WTC11 (cell line): Measurements from ENCODE around the gene C2CD2. TPM values are rescaled to one million over a fixed set of nuclear protein-coding genes. Genes with fewer than 3 reads are reported as not detected.
A peak's percentile ranks its signal among the peaks of the same experiment; 100 is the strongest.

Experiments
- ATAC-seq: fragments of 200-7000 bp; cut with Tn5 transposase; 2 replicates; pipeline ENCODE4 v1.10.0; 2021; ENCODE audit warnings: mild to moderate bottlenecking, moderate library complexity
- CTCF ChIA-PET: fragments of 300-600 bp; sonication (Branson Sonifier 250); formaldehyde crosslinking; loops from one replicate; lab custom pipeline; 2021; ENCODE audit warnings: antibody characterized with exemption; lab: Charles Lee
- POLR2A ChIA-PET: fragments of 350-600 bp; sonication (Branson Sonifier 250); formaldehyde crosslinking; loops from one replicate; lab custom pipeline; 2021; ENCODE audit warnings: antibody characterized with exemption; lab: Charles Lee
- DNase-seq: peaks from one replicate; pipeline ENCODE4 v3.0.0; 2021; ENCODE audit warnings: low spot score
- H3K27ac Mint-ChIP-seq: 2 replicates; pipeline ENCODE4 v1.8.0; 2021; ENCODE audit warnings: mixed read lengths
- H3K27me3 Mint-ChIP-seq: 2 replicates; pipeline ENCODE4 v1.8.0; 2021; ENCODE audit warnings: low read depth, mild to moderate bottlenecking, moderate library complexity, mixed read lengths
- H3K36me3 Mint-ChIP-seq: 2 replicates; pipeline ENCODE4 v1.8.0; 2021; ENCODE audit warnings: mixed read lengths
- H3K4me1 Mint-ChIP-seq: 2 replicates; pipeline ENCODE4 v1.8.0; 2022; ENCODE audit warnings: mixed read lengths
- H3K4me3 Mint-ChIP-seq: 2 replicates; pipeline ENCODE4 v1.8.0; 2021; ENCODE audit warnings: mild to moderate bottlenecking, moderate library complexity, mixed read lengths
- H3K9me3 Mint-ChIP-seq: 2 replicates; pipeline ENCODE4 v1.8.0; 2021; ENCODE audit warnings: mixed read lengths
- ATF1 ChIP-seq: sonication (generic); formaldehyde crosslinking; IDR thresholded peaks from 2 replicates; pipeline ENCODE4 v1.8.1; 2023; ENCODE audit warnings: mild to moderate bottlenecking, moderate library complexity, missing genetic modification reagents
- ATF2 ChIP-seq: sonication (generic); formaldehyde crosslinking; IDR thresholded peaks from 2 replicates; pipeline ENCODE4 v1.8.1; 2022; ENCODE audit warnings: low read depth, missing genetic modification reagents, borderline replicate concordance
- ATF3 ChIP-seq: sonication (generic); formaldehyde crosslinking; conservative IDR thresholded peaks from 2 replicates; pipeline ENCODE4 v1.8.1; 2022; ENCODE audit warnings: mild to moderate bottlenecking, missing genetic modification reagents
- ATF6 ChIP-seq: sonication (generic); formaldehyde crosslinking; IDR thresholded peaks from 2 replicates; pipeline ENCODE4 v1.8.1; 2023; ENCODE audit warnings: mild to moderate bottlenecking, missing genetic modification reagents
- CDX4 ChIP-seq: fragments of 250-450 bp; sonication (Bioruptor Pico); IDR thresholded peaks from 2 replicates; pipeline ENCODE4 v1.9.0; 2021; ENCODE audit warnings: moderate library complexity, mild to moderate bottlenecking, inconsistent platforms, borderline replicate concordance
- CREM ChIP-seq: sonication (generic); formaldehyde crosslinking; IDR thresholded peaks from 2 replicates; pipeline ENCODE4 v1.8.1; 2022; ENCODE audit warnings: mild to moderate bottlenecking, missing genetic modification reagents, moderate library complexity
- CTCF ChIP-seq: fragments of 200-600 bp; IDR thresholded peaks from 2 replicates; pipeline ENCODE4 v1.8.0; 2022; ENCODE audit warnings: antibody characterized with exemption
- E2F5 ChIP-seq: sonication (generic); formaldehyde crosslinking; IDR thresholded peaks from 2 replicates; pipeline ENCODE4 v1.8.1; 2022; ENCODE audit warnings: mild to moderate bottlenecking, moderate library complexity, missing genetic modification reagents
- ELF4 ChIP-seq: sonication (generic); formaldehyde crosslinking; IDR thresholded peaks from 2 replicates; pipeline ENCODE4 v1.8.1; 2022; ENCODE audit warnings: low read depth, mild to moderate bottlenecking, moderate library complexity, missing genetic modification reagents
- ESRRA ChIP-seq: sonication (generic); formaldehyde crosslinking; IDR thresholded peaks from 2 replicates; pipeline ENCODE4 v1.8.1; 2022; ENCODE audit warnings: mild to moderate bottlenecking, missing genetic modification reagents, borderline replicate concordance
- FOXJ3 ChIP-seq: sonication (generic); formaldehyde crosslinking; IDR thresholded peaks from 2 replicates; pipeline ENCODE4 v1.9.0; 2021; ENCODE audit warnings: missing genetic modification reagents, mild to moderate bottlenecking, borderline replicate concordance
- FOXP1 ChIP-seq: sonication (generic); formaldehyde crosslinking; IDR thresholded peaks from 2 replicates; pipeline ENCODE4 v1.8.0; 2022; ENCODE audit warnings: missing genetic modification reagents, mild to moderate bottlenecking, moderate library complexity, borderline replicate concordance
- GABPB1 ChIP-seq: sonication (generic); formaldehyde crosslinking; IDR thresholded peaks from 2 replicates; pipeline ENCODE4 v1.8.1; 2023; ENCODE audit warnings: mild to moderate bottlenecking, missing genetic modification reagents
- IRF2 ChIP-seq: sonication (generic); formaldehyde crosslinking; IDR thresholded peaks from 2 replicates; pipeline ENCODE4 v1.8.0; 2022; ENCODE audit warnings: low read depth, missing genetic modification reagents, borderline replicate concordance
- NFATC4 ChIP-seq: fragments of 250-450 bp; sonication (Bioruptor Pico); IDR thresholded peaks from 2 replicates; pipeline ENCODE4 v1.9.0; 2021; ENCODE audit warnings: mild to moderate bottlenecking
- NFYB ChIP-seq: sonication (generic); formaldehyde crosslinking; conservative IDR thresholded peaks from 2 replicates; pipeline ENCODE4 v1.8.0; 2022; ENCODE audit warnings: low read depth, missing genetic modification reagents
- PREB ChIP-seq: sonication (generic); formaldehyde crosslinking; IDR thresholded peaks from 2 replicates; pipeline ENCODE4 v1.8.1; 2022; ENCODE audit warnings: mild to moderate bottlenecking, missing genetic modification reagents, moderate library complexity, borderline replicate concordance
- PRRX2 ChIP-seq: fragments of 250-450 bp; sonication (Bioruptor Pico); IDR thresholded peaks from 2 replicates; pipeline ENCODE4 v1.8.0; 2021; ENCODE audit warnings: mild to moderate bottlenecking
- SMAD3 ChIP-seq: sonication (generic); formaldehyde crosslinking; IDR thresholded peaks from 2 replicates; pipeline ENCODE4 v1.8.0; 2022; ENCODE audit warnings: missing genetic modification reagents, mild to moderate bottlenecking, borderline replicate concordance
- SOX15 ChIP-seq: fragments of 250-450 bp; sonication (Bioruptor Pico); IDR thresholded peaks from 2 replicates; pipeline ENCODE4 v1.9.0; 2021; ENCODE audit warnings: mild to moderate bottlenecking
- TEAD1 ChIP-seq: sonication (generic); formaldehyde crosslinking; IDR thresholded peaks from 2 replicates; pipeline ENCODE4 v1.8.0; 2022; ENCODE audit warnings: mild to moderate bottlenecking, missing genetic modification reagents
- ZNF512 ChIP-seq: sonication (generic); formaldehyde crosslinking; IDR thresholded peaks from 2 replicates; pipeline ENCODE4 v1.8.1; 2022; ENCODE audit warnings: missing genetic modification reagents, borderline replicate concordance
- total RNA-seq: library from RNA; stranded (reverse); gene quantifications from 3 replicates; pipeline ENCODE4 v1.2.3, GENCODE V29; 2021

Gene C2CD2
- total RNA-seq, 1 experiment from 2014 or later: 11.2 TPM

- no peak for TF ChIP-seq E2F5 (CRISPR knock-in tag)
- TF ChIP-seq FOXP1 (CRISPR knock-in tag): no peak
- no peak for TF ChIP-seq FOXJ3 (CRISPR knock-in tag)
- no peak for TF ChIP-seq ESRRA (CRISPR knock-in tag)
- no peak for TF ChIP-seq ATF3 (CRISPR knock-in tag)
- no peak for TF ChIP-seq ATF1 (CRISPR knock-in tag)
- no peak for TF ChIP-seq SMAD3 (CRISPR knock-in tag)
- TF ChIP-seq CDX4: no peak
- TF ChIP-seq ZNF512 (CRISPR knock-in tag): no peak
- TF ChIP-seq PRRX2 (CRISPR knock-in tag): no peak
- no peak for TF ChIP-seq PREB (CRISPR knock-in tag)
- no peak for TF ChIP-seq GABPB1 (CRISPR knock-in tag)
- TF ChIP-seq ELF4 (CRISPR knock-in tag): no peak
- TF ChIP-seq ATF2 (CRISPR knock-in tag): no peak
- TF ChIP-seq NFYB (CRISPR knock-in tag): no peak
- no peak for TF ChIP-seq NFATC4 (CRISPR knock-in tag)
- TF ChIP-seq CREM (CRISPR knock-in tag): no peak
- no peak for TF ChIP-seq TEAD1 (CRISPR knock-in tag)
- TF ChIP-seq, all 79 proteins: peak for 0
- Mint-ChIP-seq H3K36me3 (no peaks in the 10 kb centered on the region), H3K4me3 (no peak overlapping the region), H3K27me3 (no peaks in the 10 kb centered on the region), H3K4me1 (peaks cover 9% of the 10 kb centered on the region), H3K9me3 (no peaks in the 10 kb centered on the region), H3K27ac (peak overlapping the region; percentile 57; the same call in 1 of the 2 replicates)
- DNase-seq (no peak), ATAC-seq (no peak)
- ChIA-PET CTCF (interaction anchor here (0.7 kb wide), 1 partner anchor 20 kb away, joined by 3 read pairs; no protein-coding TSS in a partner anchor), POLR2A (no interaction called here)
Observed at GRCh38 chr21:41869771-41870170, 84.0 kb downstream of the C2CD2 start.

GRCh38 chr21:41868062-41868710 is 85.6 kb downstream of the C2CD2 start:
- H3K4me1 Mint-ChIP-seq: peaks cover 11% of the 10 kb centered on the region
- CTCF ChIA-PET: interaction anchor here (0.6 kb wide), 1 partner anchor 52 kb away, joined by 3 read pairs; no protein-coding TSS in a partner anchor
- ATAC-seq: no peak
- POLR2A ChIA-PET: no interaction called here
- no peaks in the 10 kb centered on the region for H3K36me3 Mint-ChIP-seq
- DNase-seq: no peak
- no peaks in the 10 kb centered on the region for H3K27me3 Mint-ChIP-seq
- no peak overlapping the region for H3K27ac Mint-ChIP-seq
- no peak overlapping the region for H3K4me3 Mint-ChIP-seq
- no peaks in the 10 kb centered on the region for H3K9me3 Mint-ChIP-seq
- TF ChIP-seq ATF6 (CRISPR knock-in tag) (no peak), SOX15 (CRISPR knock-in tag) (no peak), FOXJ3 (CRISPR knock-in tag) (no peak), CTCF (no peak), SMAD3 (CRISPR knock-in tag) (no peak), IRF2 (no peak)
